DOHH2 (cell line): ENCODE results near the gene MUSK.

Experiments used
- CTCF ChIP-seq: fragments of 200-600 bp; sonication (generic); IDR thresholded peaks from one replicate; pipeline ENCODE4 v1.5.1; 2014; ENCODE audit warnings: antibody characterized with exemption, mild to moderate bottlenecking, low read depth, low read length; ENCODE audit not compliant: poor library complexity, severe bottlenecking
- EZH2phosphoT487 ChIP-seq: fragments of 200-600 bp; sonication (generic); IDR thresholded peaks from 2 replicates; pipeline ENCODE4 v1.6.1; 2017; ENCODE audit warnings: borderline replicate concordance, mild to moderate bottlenecking, antibody characterized with exemption, low read length, moderate library complexity, mixed read lengths

DNA sequence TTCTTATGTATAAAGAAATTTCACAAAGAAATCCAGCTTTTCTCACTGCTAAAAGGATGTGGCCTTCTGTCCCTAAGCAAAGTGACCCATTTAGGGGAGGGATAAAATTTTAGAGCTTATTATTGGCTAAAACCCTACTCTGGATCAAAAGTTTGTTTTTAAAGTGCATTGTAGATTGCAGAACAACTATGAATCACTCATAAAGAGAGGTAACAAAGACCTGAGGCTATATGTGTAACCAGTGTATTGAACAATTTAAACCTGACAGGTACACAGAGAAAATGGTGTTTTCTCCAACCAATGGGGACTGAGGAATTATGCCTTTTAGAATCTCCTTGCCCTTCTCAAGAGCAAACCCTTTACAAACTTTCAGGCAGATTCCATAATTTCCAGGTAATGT lies 86.6 kb downstream of the MUSK start:
- TF ChIP-seq CTCF (no peak), EZH2phosphoT487 (no peak)
